GM12878 (cell line): ENCODE results near the gene CRIM1.

Experiments used
- HDAC6 ChIP-seq: fragments of 200-600 bp; sonication (generic); IDR thresholded peaks from one replicate; pipeline ENCODE4 v1.8.0; 2017; ENCODE audit warnings: antibody characterized with exemption; ENCODE audit not compliant: unreplicated experiment
- TF ChIP-seq, protein P1 (sequence below): IDR thresholded peaks from 2 replicates; pipeline ENCODE4 v1.6.1; 2012; ENCODE audit warnings: mild to moderate bottlenecking, low read depth, low read length

- TF ChIP-seq HDAC6: no peak
- TF ChIP-seq, protein P1, sequence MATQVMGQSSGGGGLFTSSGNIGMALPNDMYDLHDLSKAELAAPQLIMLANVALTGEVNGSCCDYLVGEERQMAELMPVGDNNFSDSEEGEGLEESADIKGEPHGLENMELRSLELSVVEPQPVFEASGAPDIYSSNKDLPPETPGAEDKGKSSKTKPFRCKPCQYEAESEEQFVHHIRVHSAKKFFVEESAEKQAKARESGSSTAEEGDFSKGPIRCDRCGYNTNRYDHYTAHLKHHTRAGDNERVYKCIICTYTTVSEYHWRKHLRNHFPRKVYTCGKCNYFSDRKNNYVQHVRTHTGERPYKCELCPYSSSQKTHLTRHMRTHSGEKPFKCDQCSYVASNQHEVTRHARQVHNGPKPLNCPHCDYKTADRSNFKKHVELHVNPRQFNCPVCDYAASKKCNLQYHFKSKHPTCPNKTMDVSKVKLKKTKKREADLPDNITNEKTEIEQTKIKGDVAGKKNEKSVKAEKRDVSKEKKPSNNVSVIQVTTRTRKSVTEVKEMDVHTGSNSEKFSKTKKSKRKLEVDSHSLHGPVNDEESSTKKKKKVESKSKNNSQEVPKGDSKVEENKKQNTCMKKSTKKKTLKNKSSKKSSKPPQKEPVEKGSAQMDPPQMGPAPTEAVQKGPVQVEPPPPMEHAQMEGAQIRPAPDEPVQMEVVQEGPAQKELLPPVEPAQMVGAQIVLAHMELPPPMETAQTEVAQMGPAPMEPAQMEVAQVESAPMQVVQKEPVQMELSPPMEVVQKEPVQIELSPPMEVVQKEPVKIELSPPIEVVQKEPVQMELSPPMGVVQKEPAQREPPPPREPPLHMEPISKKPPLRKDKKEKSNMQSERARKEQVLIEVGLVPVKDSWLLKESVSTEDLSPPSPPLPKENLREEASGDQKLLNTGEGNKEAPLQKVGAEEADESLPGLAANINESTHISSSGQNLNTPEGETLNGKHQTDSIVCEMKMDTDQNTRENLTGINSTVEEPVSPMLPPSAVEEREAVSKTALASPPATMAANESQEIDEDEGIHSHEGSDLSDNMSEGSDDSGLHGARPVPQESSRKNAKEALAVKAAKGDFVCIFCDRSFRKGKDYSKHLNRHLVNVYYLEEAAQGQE: no peak
These were observed 158.1 kb downstream of the CRIM1 start for GRCh38 chr2:36513661-36514060.
